GM21447 (cell line): ENCODE data around the gene LSM8.
"Not testable (repeated sequence)": the region's sequence is repeated elsewhere in the genome, so short reads cannot be mapped to it uniquely, and the experiment has no call there.

Experiments used
- ATAC-seq: cut with Tn5 transposase; IDR thresholded peaks from one replicate; pipeline ENCODE4 v1.9.1; 2021; ENCODE audit not compliant: unreplicated experiment

Gene LSM8

GRCh38 chr7:118183786-118184564 is at the start of gene LSM8:
Gene LSM8 (plus strand): TSS chr7:118184164. CDS start chr7:118184224, 60 bp downstream.
- peak; percentile 99 for ATAC-seq

GRCh38 chr7:118134420-118134819 is 49.5 kb upstream of the LSM8 start:
- not testable (repeated sequence) for ATAC-seq

DNA sequence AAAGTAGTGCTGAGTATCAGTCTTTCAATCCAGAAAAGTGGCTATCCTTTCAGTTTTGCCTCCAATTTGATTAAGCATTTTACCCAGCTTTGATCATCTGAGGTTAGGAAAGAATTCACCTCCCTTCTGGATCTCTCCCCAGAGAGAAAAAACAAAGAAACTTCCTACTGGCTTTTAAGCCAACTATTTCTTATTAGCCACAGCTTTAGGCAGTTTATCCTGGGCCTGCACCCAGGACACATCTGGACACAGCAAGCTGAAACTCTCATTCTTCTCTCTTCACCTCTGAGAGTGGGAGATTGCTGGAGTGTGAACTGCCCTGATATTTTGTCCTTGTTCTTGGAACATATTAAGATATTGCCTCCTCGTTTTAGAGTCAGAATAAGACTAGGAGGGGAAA is 43.5 kb upstream of the LSM8 start:
- ATAC-seq = no peak

DNA sequence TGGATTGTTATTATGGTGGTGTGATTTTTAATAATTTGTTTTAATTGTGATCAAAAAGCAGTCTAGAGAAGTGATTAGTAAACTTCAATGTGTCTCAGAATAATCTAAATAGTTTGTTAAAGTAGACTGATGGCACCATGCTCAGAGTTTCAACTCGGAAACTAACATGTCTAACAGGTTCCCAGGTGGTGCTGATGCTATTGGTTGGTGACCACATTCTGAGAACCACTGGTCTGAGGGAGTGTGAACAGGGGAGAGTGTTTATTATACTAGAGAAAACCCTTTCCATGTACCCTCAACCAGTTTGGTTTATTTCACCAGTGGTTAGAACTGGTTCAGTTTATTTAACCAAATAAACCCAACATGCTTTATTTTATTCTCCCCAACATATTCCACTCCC is 42.0 kb upstream of the LSM8 start:
- ATAC-seq = no peak

- ATAC-seq = no peak
These were observed 35.0 kb upstream of the LSM8 start for GRCh38 chr7:118148930-118149329.

DNA sequence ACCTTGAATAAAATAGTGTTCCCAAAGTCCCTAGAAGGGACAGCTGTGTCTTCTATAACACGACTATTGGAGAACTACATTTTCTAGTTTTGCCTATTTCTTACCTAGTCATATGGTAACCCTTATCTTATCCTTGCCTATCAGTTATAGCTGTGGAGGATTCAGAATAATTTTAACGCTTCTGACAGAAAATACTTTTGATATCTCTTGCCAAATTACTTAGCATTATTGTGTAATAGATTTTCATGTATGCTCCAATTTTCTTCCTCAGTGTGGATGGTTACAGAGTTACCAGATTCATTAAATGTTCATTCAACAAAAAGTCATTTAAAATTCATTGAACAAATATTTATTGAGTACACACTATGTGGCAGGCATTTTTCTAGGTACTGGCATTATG is 34.6 kb upstream of the LSM8 start:
- no peak for ATAC-seq

- no peak for ATAC-seq
These were observed 32.3 kb upstream of the LSM8 start for GRCh38 chr7:118151671-118152070.

DNA sequence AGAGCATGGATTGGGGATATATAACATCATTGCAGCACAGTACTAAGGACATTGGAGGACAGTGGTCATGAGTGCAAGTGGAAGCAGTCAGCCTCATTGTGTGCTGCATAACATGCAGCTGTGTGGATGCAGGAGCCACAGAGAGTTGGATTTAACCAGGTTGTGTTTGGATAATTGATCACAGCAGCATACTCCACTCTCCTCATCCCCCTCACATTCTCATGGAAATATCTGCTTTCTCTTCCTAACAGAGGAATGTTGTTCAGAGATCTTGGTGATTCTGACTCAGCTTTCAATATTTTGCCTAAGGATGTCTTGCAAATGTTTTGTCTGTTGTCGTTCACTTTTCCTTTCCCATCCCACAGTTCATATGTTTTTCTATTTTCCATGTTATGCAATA is 31.8 kb upstream of the LSM8 start:
- ATAC-seq = no peak

DNA sequence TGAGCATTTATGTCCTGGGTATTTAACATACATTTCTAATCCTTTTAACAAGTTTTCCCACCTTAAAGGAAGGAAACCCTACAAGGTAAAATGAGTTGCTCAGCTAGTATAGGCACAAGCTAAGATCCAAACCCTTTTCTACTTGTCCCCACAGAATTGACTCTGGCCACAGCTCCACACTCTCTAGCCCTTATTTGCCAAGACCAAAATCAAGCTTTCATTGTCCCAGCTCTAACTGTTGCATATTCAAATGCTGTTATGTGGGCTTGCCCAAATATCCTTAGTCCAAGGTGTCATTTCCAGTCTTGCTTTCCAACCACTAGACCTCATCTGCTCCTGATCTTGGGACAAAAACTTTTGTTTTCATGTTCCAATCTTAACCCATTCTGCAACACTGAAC is 31.3 kb upstream of the LSM8 start:
- no peak for ATAC-seq

DNA sequence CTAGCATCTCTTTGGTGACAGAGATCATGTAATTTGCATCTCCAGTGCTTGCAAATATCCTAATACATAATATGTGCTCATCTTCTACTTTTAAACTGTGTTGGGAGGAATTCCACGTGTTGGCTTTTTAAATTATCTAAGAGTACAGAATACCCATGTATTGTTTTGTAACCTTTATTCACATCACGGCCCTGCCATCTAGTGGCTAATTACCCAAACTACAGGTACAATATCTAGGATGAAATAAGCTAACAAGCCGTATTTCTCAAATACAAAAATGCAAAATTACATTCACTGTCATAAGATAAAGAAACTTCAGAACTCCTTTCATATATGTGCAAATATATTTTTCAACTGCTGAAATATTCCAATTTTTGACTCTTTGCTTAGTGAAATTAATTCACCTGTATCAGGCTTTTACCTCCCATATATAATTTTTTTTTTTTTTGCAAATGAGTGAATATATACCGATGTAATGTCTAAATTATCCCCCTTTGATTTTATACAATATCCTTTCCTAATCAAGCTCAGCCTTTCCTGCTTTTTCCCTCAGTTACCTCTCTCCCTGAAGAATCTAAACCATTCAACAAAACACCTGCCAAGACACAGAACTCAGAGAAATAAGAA is 30.3 kb upstream of the LSM8 start:
- ATAC-seq = peak; percentile 50

GRCh38 chr7:118158766-118159165 is 25.2 kb upstream of the LSM8 start:
- ATAC-seq = no peak

DNA sequence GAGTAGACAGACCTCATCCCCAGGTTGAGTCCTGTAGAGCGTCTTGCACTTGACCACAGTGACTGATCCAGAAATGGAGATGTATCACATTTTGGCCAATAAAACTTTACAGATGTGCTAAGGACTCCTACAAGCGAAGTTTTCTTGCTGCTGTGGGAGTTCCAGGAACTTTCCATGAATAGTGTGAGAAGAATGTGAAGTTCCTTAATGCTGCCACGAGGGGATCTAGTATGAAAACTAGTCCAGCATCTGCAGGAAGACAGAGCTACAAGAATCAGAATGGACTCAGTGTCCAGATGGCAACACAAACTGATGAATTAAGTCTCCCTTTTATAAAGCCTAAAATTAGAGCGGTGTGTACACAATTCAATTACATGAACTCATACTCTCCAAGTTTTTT is 14.8 kb upstream of the LSM8 start:
- no peak for ATAC-seq

DNA sequence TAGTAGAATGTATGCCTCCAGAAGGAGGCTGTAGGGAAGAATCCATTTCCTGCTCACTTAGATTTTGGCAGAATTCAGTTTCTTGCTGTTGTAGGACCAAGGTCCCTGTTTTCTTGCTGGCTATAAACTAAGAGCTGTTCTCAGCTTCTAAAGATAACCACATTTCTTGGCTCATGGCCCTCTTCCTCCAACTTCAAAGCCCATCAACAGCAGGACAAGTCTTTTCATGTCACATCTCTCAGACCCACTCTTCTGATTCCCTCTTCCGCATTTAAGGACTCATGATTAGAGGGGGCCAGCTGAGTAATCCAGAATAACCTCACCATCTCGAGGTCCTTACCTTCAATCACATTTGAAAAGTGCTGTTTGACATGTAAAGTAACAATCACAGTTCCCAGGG is 8.2 kb upstream of the LSM8 start:
- no peak for ATAC-seq

DNA sequence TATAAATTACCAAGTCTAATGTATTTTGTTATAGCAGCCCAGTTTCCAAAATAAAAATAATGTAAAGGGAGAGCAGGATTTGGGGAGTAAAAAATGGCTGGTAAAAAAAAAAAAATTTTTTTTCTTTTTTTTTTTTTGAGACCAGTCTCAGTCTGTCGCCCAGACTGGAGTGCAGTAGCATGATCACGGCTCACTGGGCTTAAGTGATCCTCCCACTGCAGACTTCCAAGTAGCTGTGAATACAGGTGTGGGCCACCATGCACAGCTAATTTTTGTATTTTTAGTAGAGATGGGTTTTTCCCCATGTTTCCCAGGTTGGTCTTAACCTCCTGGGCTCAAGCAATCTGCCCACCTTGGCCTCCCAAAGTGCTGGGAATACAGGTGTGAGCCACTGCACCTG is 4.8 kb upstream of the LSM8 start:
- no peak for ATAC-seq

- no peak for ATAC-seq
These were observed 1.2 kb upstream of the LSM8 start for GRCh38 chr7:118182593-118183427.

DNA sequence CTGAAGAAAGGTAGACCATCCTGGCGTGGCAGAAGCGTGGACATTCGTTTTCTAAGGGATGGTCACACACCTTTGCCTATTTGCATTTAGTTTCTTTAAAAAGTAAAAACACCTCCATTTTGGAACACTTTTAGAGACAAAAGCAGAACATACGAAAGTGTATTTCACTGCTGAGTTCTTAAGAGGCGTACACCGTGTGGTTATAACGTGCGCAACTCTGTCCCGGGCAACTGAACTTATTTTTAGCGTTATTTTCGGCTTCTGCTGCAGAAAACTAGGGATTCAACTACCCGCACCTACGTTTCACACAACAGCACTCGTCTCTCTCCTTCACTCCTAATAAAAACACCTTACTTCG is 557 bp upstream of the LSM8 start:
- peak; percentile 1 for ATAC-seq

DNA sequence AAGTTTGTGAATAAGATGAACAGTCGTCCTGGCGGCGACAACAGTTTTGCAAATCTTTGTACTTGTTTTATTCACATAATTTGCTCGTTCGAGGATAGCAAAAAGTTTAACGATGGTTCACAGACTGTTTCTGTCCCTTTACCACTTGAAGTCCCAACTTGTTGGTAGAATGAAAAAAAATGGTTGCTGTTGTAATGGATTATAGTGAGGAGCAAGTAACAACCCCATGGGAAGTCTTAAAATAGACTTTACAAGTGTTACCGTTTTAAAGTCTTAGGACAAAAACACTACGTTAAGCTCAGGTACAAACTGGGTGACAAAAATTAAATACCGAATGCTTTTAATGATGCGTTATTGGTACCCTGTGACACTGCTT is 589 bp downstream of the LSM8 start:
- ATAC-seq = no peak

GRCh38 chr7:118185163-118185860 is 1.3 kb downstream of the LSM8 start:
- ATAC-seq = no peak

DNA sequence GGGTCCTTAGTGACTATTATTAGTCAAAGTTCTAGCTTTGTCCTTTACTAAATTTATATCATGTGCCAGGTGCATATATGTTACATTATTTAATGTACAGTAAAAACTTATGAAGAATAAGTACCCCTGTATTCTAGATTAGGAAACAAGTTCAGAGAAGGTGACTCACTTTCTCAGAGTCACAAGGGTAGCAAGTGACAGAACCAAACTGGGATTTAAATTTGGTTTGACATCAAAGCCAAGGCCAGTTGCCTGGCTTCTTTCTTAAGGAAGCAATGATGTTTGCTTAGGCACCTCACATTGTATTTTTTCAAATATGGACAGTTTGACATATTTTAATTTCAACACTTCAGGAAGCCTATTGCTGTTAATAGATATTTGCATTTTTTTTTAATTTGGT is 2.5 kb downstream of the LSM8 start:
- no peak for ATAC-seq

- no peak for ATAC-seq
These were observed 10.6 kb downstream of the LSM8 start for GRCh38 chr7:118194571-118194970.

DNA sequence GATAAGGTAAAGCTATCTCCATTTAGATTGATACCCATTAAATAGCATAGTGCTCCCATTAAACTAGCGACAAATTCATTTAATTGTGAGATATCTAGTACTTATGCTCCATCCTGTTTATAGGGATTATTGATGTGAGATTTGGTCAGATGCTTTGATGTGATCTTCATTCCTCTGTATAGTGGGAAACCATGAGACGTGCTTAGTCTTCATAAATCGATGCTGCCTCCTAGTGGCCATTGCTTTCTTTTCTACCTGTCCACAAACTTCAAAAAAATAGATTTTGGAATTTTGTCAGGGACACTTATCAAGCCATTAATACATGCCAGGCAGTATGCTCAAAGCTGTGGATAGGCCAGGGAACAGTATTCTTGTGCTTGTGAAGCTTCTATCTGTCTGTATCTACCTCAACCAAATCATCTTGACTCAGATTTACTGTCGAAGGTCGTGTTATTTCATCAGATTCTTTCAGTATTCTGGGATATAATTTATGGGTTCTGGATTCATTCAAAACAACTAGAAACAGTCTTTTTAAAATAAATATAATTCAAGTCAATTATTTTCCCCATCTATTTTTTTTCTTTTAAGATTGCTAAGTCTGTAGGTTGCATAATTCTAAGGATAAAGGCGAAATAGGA is 12.0 kb downstream of the LSM8 start:
- ATAC-seq = peak; percentile 86
